ENCODE results near the gene IGLL1.

- TF ChIP-seq, protein P1, sequence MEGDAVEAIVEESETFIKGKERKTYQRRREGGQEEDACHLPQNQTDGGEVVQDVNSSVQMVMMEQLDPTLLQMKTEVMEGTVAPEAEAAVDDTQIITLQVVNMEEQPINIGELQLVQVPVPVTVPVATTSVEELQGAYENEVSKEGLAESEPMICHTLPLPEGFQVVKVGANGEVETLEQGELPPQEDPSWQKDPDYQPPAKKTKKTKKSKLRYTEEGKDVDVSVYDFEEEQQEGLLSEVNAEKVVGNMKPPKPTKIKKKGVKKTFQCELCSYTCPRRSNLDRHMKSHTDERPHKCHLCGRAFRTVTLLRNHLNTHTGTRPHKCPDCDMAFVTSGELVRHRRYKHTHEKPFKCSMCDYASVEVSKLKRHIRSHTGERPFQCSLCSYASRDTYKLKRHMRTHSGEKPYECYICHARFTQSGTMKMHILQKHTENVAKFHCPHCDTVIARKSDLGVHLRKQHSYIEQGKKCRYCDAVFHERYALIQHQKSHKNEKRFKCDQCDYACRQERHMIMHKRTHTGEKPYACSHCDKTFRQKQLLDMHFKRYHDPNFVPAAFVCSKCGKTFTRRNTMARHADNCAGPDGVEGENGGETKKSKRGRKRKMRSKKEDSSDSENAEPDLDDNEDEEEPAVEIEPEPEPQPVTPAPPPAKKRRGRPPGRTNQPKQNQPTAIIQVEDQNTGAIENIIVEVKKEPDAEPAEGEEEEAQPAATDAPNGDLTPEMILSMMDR (IDR thresholded peaks at IDR 0.05; ENCODE audit: low read depth, low read length, poor library complexity, severe bottlenecking) = no peak
- no peak for TF ChIP-seq EZH2phosphoT487 (IDR thresholded peaks at IDR 0.05; ENCODE audit: borderline replicate concordance, low read length)
Observed at GRCh38 chr22:23536821-23537345, 43.2 kb downstream of the IGLL1 start.

Measured in DOHH2 (cell line).